H9 (cell line): ENCODE data around the gene AMPD2. TPM values are rescaled to one million over a fixed set of nuclear protein-coding genes. Genes with fewer than 3 reads are reported as not detected.

Experiments
- DNase-seq: peaks from one replicate; pipeline ENCODE4 v3.0.0-alpha.2; 2017
- H2AFZ ChIP-seq: one replicate; pipeline ENCODE4 v1.6.1; 2013; ENCODE audit warnings: mild to moderate bottlenecking, low read length, control low read depth, moderate library complexity
- H2AK5ac ChIP-seq: 2 replicates; pipeline ENCODE4 v1.6.1; 2013; ENCODE audit warnings: low read length, control low read depth, mixed read lengths; ENCODE audit not compliant: insufficient read length
- H2BK120ac ChIP-seq: one replicate; pipeline ENCODE4 v1.6.1; 2013; ENCODE audit warnings: low read depth, mild to moderate bottlenecking, low read length, control low read depth, inconsistent platforms; ENCODE audit not compliant: poor library complexity, severe bottlenecking
- H2BK12ac ChIP-seq: 2 replicates; pipeline ENCODE4 v1.6.1; 2013; ENCODE audit warnings: low read length, control low read depth, mixed read lengths, low read depth; ENCODE audit not compliant: insufficient read length
- H2BK15ac ChIP-seq: 2 replicates; pipeline ENCODE4 v1.6.1; 2013; ENCODE audit warnings: low read depth, low read length, control low read depth
- H2BK20ac ChIP-seq: one replicate; pipeline ENCODE4 v1.6.1; 2013; ENCODE audit warnings: low read depth, mild to moderate bottlenecking, low read length, control low read depth, inconsistent platforms; ENCODE audit not compliant: poor library complexity, severe bottlenecking
- H2BK5ac ChIP-seq: 2 replicates; pipeline ENCODE4 v1.6.1; 2013; ENCODE audit warnings: low read length, control low read depth, mixed read lengths; ENCODE audit not compliant: insufficient read length
- H3K14ac ChIP-seq: 2 replicates; pipeline ENCODE4 v1.6.1; 2013; ENCODE audit warnings: low read length, control low read depth; ENCODE audit not compliant: insufficient read depth
- H3K18ac ChIP-seq: 2 replicates; pipeline ENCODE4 v1.6.1; 2013; ENCODE audit warnings: low read depth, mild to moderate bottlenecking, mixed read lengths, low read length, control low read depth; ENCODE audit not compliant: insufficient read length
- H3K23ac ChIP-seq: 2 replicates; pipeline ENCODE4 v1.6.1; 2013; ENCODE audit warnings: low read length, control low read depth, mixed read lengths, low read depth; ENCODE audit not compliant: insufficient read length
- H3K23me2 ChIP-seq: 2 replicates; pipeline ENCODE4 v1.6.1; 2013; ENCODE audit warnings: low read depth, mild to moderate bottlenecking, mixed read lengths, low read length, control low read depth; ENCODE audit not compliant: insufficient read length, poor library complexity, severe bottlenecking
- H3K27ac ChIP-seq: 2 replicates; pipeline ENCODE4 v1.5.1; 2013; ENCODE audit warnings: low read length, control low read depth, mixed read lengths, low read depth; ENCODE audit not compliant: insufficient read length
- H3K27me3 ChIP-seq: 2 replicates; pipeline ENCODE4 v1.6.1; 2013; ENCODE audit warnings: low read length, control low read depth, inconsistent platforms; ENCODE audit not compliant: insufficient read depth
- H3K4ac ChIP-seq: 2 replicates; pipeline ENCODE4 v1.6.1; 2013; ENCODE audit warnings: low read depth, mild to moderate bottlenecking, control low read depth, inconsistent platforms, low read length, moderate library complexity
- H3K4me1 ChIP-seq: 2 replicates; pipeline ENCODE4 v1.6.1; 2013; ENCODE audit warnings: low read length, control low read depth, inconsistent platforms; ENCODE audit not compliant: insufficient read depth
- H3K4me2 ChIP-seq: 2 replicates; pipeline ENCODE4 v1.6.1; 2013; ENCODE audit warnings: low read length, control low read depth, mixed read lengths; ENCODE audit not compliant: insufficient read length, insufficient read depth
- H3K56ac ChIP-seq: 2 replicates; pipeline ENCODE4 v1.6.1; 2013; ENCODE audit warnings: low read depth, mild to moderate bottlenecking, mixed read lengths, low read length, control low read depth; ENCODE audit not compliant: insufficient read length
- H3K79me1 ChIP-seq: 2 replicates; pipeline ENCODE4 v1.6.1; 2013; ENCODE audit warnings: low read depth, mild to moderate bottlenecking, moderate library complexity, low read length, control low read depth, inconsistent platforms; ENCODE audit not compliant: insufficient read depth, poor library complexity, severe bottlenecking
- H3K79me2 ChIP-seq: 2 replicates; pipeline ENCODE4 v1.6.1; 2013; ENCODE audit warnings: low read length, control low read depth, inconsistent platforms; ENCODE audit not compliant: insufficient read depth
- H3K9ac ChIP-seq: 2 replicates; pipeline ENCODE4 v1.6.1; 2013; ENCODE audit warnings: low read length, control low read depth, mixed read lengths; ENCODE audit not compliant: insufficient read length; ENCODE audit errors: extremely low read depth
- H3K9me3 ChIP-seq: one replicate; pipeline ENCODE4 v1.6.1; 2013; ENCODE audit warnings: low read depth, low read length, inconsistent platforms; ENCODE audit not compliant: control insufficient read depth
- H3T11ph ChIP-seq: one replicate; pipeline ENCODE4 v1.6.1; 2013; ENCODE audit warnings: mild to moderate bottlenecking, low read length, control low read depth, inconsistent platforms
- H4K20me1 ChIP-seq: one replicate; pipeline ENCODE4 v1.6.1; 2013; ENCODE audit not compliant: control insufficient read depth, insufficient read length, insufficient read depth
- H4K5ac ChIP-seq: 2 replicates; pipeline ENCODE4 v1.6.1; 2013; ENCODE audit warnings: low read depth, mild to moderate bottlenecking, mixed read lengths, low read length, control low read depth; ENCODE audit not compliant: insufficient read length
- H4K8ac ChIP-seq: replicated peaks from 2 replicates; pipeline ENCODE4 v1.6.1; 2013; ENCODE audit warnings: low read length, control low read depth, mixed read lengths, low read depth; ENCODE audit not compliant: insufficient read length
- H4K91ac ChIP-seq: 2 replicates; pipeline ENCODE4 v1.6.1; 2013; ENCODE audit warnings: low read depth, mild to moderate bottlenecking, moderate library complexity, mixed read lengths, low read length, control low read depth; ENCODE audit not compliant: insufficient read length
- H3K27ac Mint-ChIP-seq, 3 experiments: 2 replicates in 2 of 3; 3 replicates in 1 of 3; pipeline ENCODE4 v1.8.0; 2020 to 2021; ENCODE audit warnings: mixed read lengths in 3 of 3, mild to moderate bottlenecking in 1 of 3, moderate library complexity in 1 of 3
- H3K27me3 Mint-ChIP-seq: 2 replicates; pipeline ENCODE4 v1.8.0; 2021; ENCODE audit warnings: low read depth, mild to moderate bottlenecking, moderate library complexity, mixed read lengths
- H3K36me3 Mint-ChIP-seq, 3 experiments: 2 replicates in 2 of 3; 3 replicates in 1 of 3; pipeline ENCODE4 v1.8.0; 2020 to 2021; ENCODE audit warnings: low read depth in 3 of 3, mixed read lengths in 3 of 3; ENCODE audit not compliant: insufficient read depth in 1 of 3
- H3K4me1 Mint-ChIP-seq, 2 experiments: 2 replicates each; pipeline ENCODE4 v1.8.0; 2020; ENCODE audit warnings: mixed read lengths in 2 of 2
- H3K4me3 Mint-ChIP-seq, 2 experiments: 2 replicates in 1 of 2; 3 replicates in 1 of 2; pipeline ENCODE4 v1.8.0; 2020 to 2021; ENCODE audit warnings: mild to moderate bottlenecking in 2 of 2, mixed read lengths in 2 of 2, moderate library complexity in 1 of 2
- H3K9me3 Mint-ChIP-seq, 2 experiments: 2 replicates in 1 of 2; 3 replicates in 1 of 2; pipeline ENCODE4 v1.8.0; 2020; ENCODE audit warnings: mild to moderate bottlenecking in 2 of 2, mixed read lengths in 2 of 2, moderate library complexity in 1 of 2
- CTCF ChIP-seq: fragments of 200-600 bp; sonication (generic); conservative IDR thresholded peaks from 3 replicates; pipeline ENCODE4 v1.8.0; 2021; ENCODE audit warnings: antibody characterized with exemption, mild to moderate bottlenecking
- WGBS: extraction: QIAGEN DNeasy Blood & Tissue Kit; methylation state at CpG from one replicate; pipeline ENCODE4 v1.1.7; 2013; ENCODE audit warnings: missing lambda C conversion rate, low lambda C conversion rate, mixed read lengths; ENCODE audit not compliant: insufficient read length; ENCODE audit errors: extremely low coverage; 5-methylcytosine and 5-hydroxymethylcytosine counted together
- total RNA-seq: library from RNA; stranded (reverse); gene quantifications from 2 replicates; pipeline ENCODE4 v1.2.1, GENCODE V29; 2021

AMPD2 gene
- total RNA-seq, 1 experiment from 2014 or later = 65.1 TPM

GRCh38 chr1:109654519-109654918 is 34.9 kb downstream of the AMPD2 start:
- H3K56ac ChIP-seq = no peak overlapping the region
- Mint-ChIP-seq H3K27me3 (peaks cover 42% of the 10 kb centered on the region), H3K27ac (no peak overlapping the region; a peak in 1 of 7 replicates), H3K9me3 (no peaks in the 10 kb centered on the region), H3K4me1 (peaks cover 5 to 14% of the 10 kb centered on the region in 2 experiments; a peak in 3 of 4 replicates), H3K36me3 (no peaks in the 10 kb centered on the region), H3K4me3 (peak overlapping the region in 1 of 2 experiments; percentile 94; a peak in 2 of 5 replicates)
- no peak overlapping the region for H4K91ac ChIP-seq
- H4K5ac ChIP-seq = no peak overlapping the region
- H2BK15ac ChIP-seq = no peak overlapping the region
- H3K9me3 ChIP-seq = no peaks in the 10 kb centered on the region
- no peak overlapping the region for H3T11ph ChIP-seq
- no peak overlapping the region for H2AK5ac ChIP-seq
- no peak overlapping the region for H2BK12ac ChIP-seq
- no peak overlapping the region for H3K23ac ChIP-seq
- H3K27me3 ChIP-seq = no peaks in the 10 kb centered on the region
- H2BK20ac ChIP-seq = no peak overlapping the region
- no peaks in the 10 kb centered on the region for H4K20me1 ChIP-seq
- no peak overlapping the region for H3K4me2 ChIP-seq
- no peak for TF ChIP-seq CTCF
- no peak overlapping the region for H2BK120ac ChIP-seq
- H3K4me1 ChIP-seq = no peaks in the 10 kb centered on the region
- H4K8ac ChIP-seq = no peak overlapping the region
- no peak overlapping the region for H3K18ac ChIP-seq
- no peak overlapping the region for H2AFZ ChIP-seq
- DNase-seq = no peak
- H3K14ac ChIP-seq = no peak overlapping the region
- H3K9ac ChIP-seq = no peak overlapping the region
- no peak overlapping the region for H3K4ac ChIP-seq
- WGBS = no CpG with 5 or more reads among the region's 12 CpGs
- H3K79me1 ChIP-seq = no peaks in the 10 kb centered on the region
- peaks cover 4% of the 10 kb centered on the region for H3K23me2 ChIP-seq
- no peak overlapping the region for H3K27ac ChIP-seq
- H2BK5ac ChIP-seq = no peak overlapping the region
- H3K79me2 ChIP-seq = no peaks in the 10 kb centered on the region
